IMR-90 (cell line): ENCODE data around the gene CENPX. TPM values are rescaled to one million over a fixed set of nuclear protein-coding genes. Genes with fewer than 3 reads are reported as not detected.

Experiments used
- ATAC-seq: fragments of 200-7000 bp; cut with Tn5 transposase; 2 replicates; pipeline ENCODE4 v1.9.1; 2020; ENCODE audit warnings: low read depth, mild to moderate bottlenecking, moderate library complexity
- BruUV-seq: library from RNA; stranded (reverse); fragments of 400-500 nt; replicated peaks from 2 replicates; lab custom pipeline; 2021; lab: Mats Ljungman, UMichigan
- CTCF ChIA-PET: fragments of 300-600 bp; formaldehyde crosslinking; extraction: SDS; loops from one replicate; lab custom pipeline; 2021; ENCODE audit warnings: antibody characterized with exemption; lab: Yijun Ruan, JAX
- POLR2A ChIA-PET: fragments of 300-600 bp; sonication (Branson Sonifier 250); formaldehyde crosslinking; loops from one replicate; lab custom pipeline; 2022; ENCODE audit warnings: antibody characterized with exemption; ENCODE audit not compliant: unreplicated experiment; lab: Charles Lee
- DNase-seq: peaks from one replicate; pipeline ENCODE4 v3.0.0; 2013
- H2AFZ ChIP-seq: replicated peaks from 2 replicates; pipeline ENCODE3; 2013; ENCODE audit warnings: low read length, mild to moderate bottlenecking; ENCODE audit not compliant: poor library complexity
- H2AK5ac ChIP-seq: 2 replicates; pipeline ENCODE4 v1.6.1; 2013; ENCODE audit warnings: low read depth, low read length, inconsistent platforms
- H2AK9ac ChIP-seq: replicated peaks from 2 replicates; pipeline ENCODE3; 2013; ENCODE audit warnings: mild to moderate bottlenecking, low read depth, low read length, moderate library complexity; ENCODE audit not compliant: poor library complexity
- H2BK120ac ChIP-seq: 2 replicates; pipeline ENCODE4 v1.6.1; 2013; ENCODE audit warnings: low read depth, low read length, inconsistent platforms
- H2BK15ac ChIP-seq: 3 replicates; pipeline ENCODE4 v1.6.1; 2013; ENCODE audit warnings: low read depth, low read length, inconsistent platforms
- H2BK20ac ChIP-seq: 2 replicates; pipeline ENCODE4 v1.6.1; 2013; ENCODE audit warnings: low read depth, mild to moderate bottlenecking, inconsistent platforms, low read length, moderate library complexity
- H2BK5ac ChIP-seq: 2 replicates; pipeline ENCODE4 v1.6.1; 2013; ENCODE audit warnings: mild to moderate bottlenecking, low read depth, low read length, inconsistent platforms; ENCODE audit not compliant: poor library complexity, severe bottlenecking
- H3K14ac ChIP-seq: replicated peaks from 2 replicates; pipeline ENCODE4 v1.6.1; 2013; ENCODE audit warnings: low read depth, low read length, inconsistent platforms
- H3K18ac ChIP-seq: 2 replicates; pipeline ENCODE4 v1.6.1; 2013; ENCODE audit warnings: low read depth, low read length, control low read depth
- H3K23ac ChIP-seq: 2 replicates; pipeline ENCODE4 v1.6.1; 2013; ENCODE audit warnings: low read depth, low read length, inconsistent platforms
- H3K27ac ChIP-seq: 2 replicates; pipeline ENCODE4 v1.5.1; 2013; ENCODE audit warnings: mild to moderate bottlenecking, control low read depth, low read length; ENCODE audit not compliant: insufficient read depth
- H3K27me3 ChIP-seq: 2 replicates; pipeline ENCODE4 v1.6.1; 2013; ENCODE audit warnings: low read length; ENCODE audit not compliant: control insufficient read depth, insufficient read depth
- H3K36me3 ChIP-seq: 2 replicates; pipeline ENCODE4 v1.6.1; 2013; ENCODE audit warnings: low read length, mixed read lengths; ENCODE audit not compliant: control insufficient read depth, insufficient read depth
- H3K4ac ChIP-seq: 2 replicates; pipeline ENCODE4 v1.6.1; 2013; ENCODE audit warnings: low read depth, low read length, inconsistent platforms
- H3K4me1 ChIP-seq: 2 replicates; pipeline ENCODE4 v1.6.1; 2013; ENCODE audit warnings: low read length, mixed read lengths; ENCODE audit not compliant: control insufficient read depth, insufficient read depth
- H3K4me2 ChIP-seq: 2 replicates; pipeline ENCODE4 v1.6.1; 2013; ENCODE audit warnings: low read depth, mild to moderate bottlenecking, control low read depth, low read length, moderate library complexity
- H3K4me3 ChIP-seq: 2 replicates; pipeline ENCODE4 v1.5.1; 2013; ENCODE audit warnings: low read depth, mild to moderate bottlenecking, control low read depth, low read length, moderate library complexity; ENCODE audit not compliant: insufficient read depth
- H3K56ac ChIP-seq: 2 replicates; pipeline ENCODE4 v1.6.1; 2013; ENCODE audit warnings: low read length, inconsistent platforms; ENCODE audit not compliant: insufficient read depth; ENCODE audit errors: extremely low read depth
- H3K79me1 ChIP-seq, 2 experiments: 2 replicates each; pipeline ENCODE4 v1.6.1; 2013; ENCODE audit warnings: low read length in 2 of 2, inconsistent platforms in 1 of 2, low read depth in 1 of 2
- H3K9ac ChIP-seq: 2 replicates; pipeline ENCODE4 v1.6.1; 2013; ENCODE audit warnings: low read depth, low read length, control low read depth
- H3K9me1 ChIP-seq: 2 replicates; pipeline ENCODE4 v1.6.1; 2013; ENCODE audit warnings: low read length, inconsistent platforms; ENCODE audit not compliant: insufficient read depth
- H3K9me3 ChIP-seq: 2 replicates; pipeline ENCODE4 v1.6.1; 2013; ENCODE audit warnings: low read length; ENCODE audit not compliant: control insufficient read depth, insufficient read depth
- H4K20me1 ChIP-seq: 2 replicates; pipeline ENCODE4 v1.6.1; 2013; ENCODE audit warnings: low read length, inconsistent platforms; ENCODE audit not compliant: insufficient read depth
- H4K5ac ChIP-seq: 2 replicates; pipeline ENCODE4 v1.6.1; 2013; ENCODE audit warnings: mild to moderate bottlenecking, low read depth, low read length, control low read depth
- H4K8ac ChIP-seq, 2 experiments: 2 replicates each; pipeline ENCODE4 v1.6.1; 2013; ENCODE audit warnings: low read depth in 2 of 2, low read length in 2 of 2, control low read depth in 1 of 2, inconsistent platforms in 1 of 2
- H4K91ac ChIP-seq: 2 replicates; pipeline ENCODE4 v1.6.1; 2013; ENCODE audit warnings: low read depth, low read length, inconsistent platforms; ENCODE audit not compliant: insufficient read depth
- BHLHE40 ChIP-seq: fragments of 150-350 bp; IDR thresholded peaks from 2 replicates; pipeline ENCODE4 v1.6.1; 2016; ENCODE audit warnings: mild to moderate bottlenecking, low read depth, low read length
- CHD1 ChIP-seq: IDR thresholded peaks from 2 replicates; pipeline ENCODE4 v1.6.1; 2012; ENCODE audit warnings: low read depth, low read length, improper control_type of control experiment
- CTCF ChIP-seq: conservative IDR thresholded peaks from 2 replicates; pipeline ENCODE4 v1.5.1; 2012; ENCODE audit warnings: mild to moderate bottlenecking, low read depth, low read length, improper control_type of control experiment
- MAZ ChIP-seq: IDR thresholded peaks from 2 replicates; pipeline ENCODE4 v1.6.1; 2012; ENCODE audit warnings: low read depth, mild to moderate bottlenecking, low read length, improper control_type of control experiment, moderate library complexity, borderline replicate concordance
- MXI1 ChIP-seq: IDR thresholded peaks from 2 replicates; pipeline ENCODE4 v1.6.1; 2012; ENCODE audit warnings: low read depth, mild to moderate bottlenecking, low read length, moderate library complexity, borderline replicate concordance
- POLR2A ChIP-seq: IDR thresholded peaks from 2 replicates; pipeline ENCODE4 v1.6.1; 2012; ENCODE audit warnings: mild to moderate bottlenecking, low read depth, low read length
- RAD21 ChIP-seq: IDR thresholded peaks from 2 replicates; pipeline ENCODE4 v1.6.1; 2012; ENCODE audit warnings: low read length, improper control_type of control experiment
- RCOR1 ChIP-seq: IDR thresholded peaks from 2 replicates; pipeline ENCODE4 v1.6.1; 2012; ENCODE audit warnings: mild to moderate bottlenecking, low read length, improper control_type of control experiment; ENCODE audit not compliant: insufficient replicate concordance
- USF2 ChIP-seq: fragments of 150-350 bp; IDR thresholded peaks from 2 replicates; pipeline ENCODE4 v1.6.1; 2017; ENCODE audit warnings: mild to moderate bottlenecking, antibody characterized with exemption, low read length, low read depth
- dilution Hi-C: fragments of 300-500 bp; cut with HindIII; formaldehyde crosslinking; loops from one replicate; pipeline ENCODE4 v1.14.3; 2018; ENCODE audit warnings: low sequenced_read_pairs; ENCODE audit not compliant: unreplicated experiment
- in situ Hi-C: fragments of 300-500 bp; cut with MboI; formaldehyde crosslinking; loops from 3 replicates; pipeline ENCODE4 v1.14.3; 2019; ENCODE audit warnings: low sequenced_read_pairs, inconsistent platforms, mixed read lengths
- intact Hi-C: fragments of 100-400 bp; cut with micrococcal nuclease; formaldehyde crosslinking; loops from 2 replicates; pipeline ENCODE4 v1.10.0; 2022
- polyA plus RNA-seq, 3 experiments: library from polyadenylated mRNA; depleted of rRNA; stranded (reverse); fragments of >200 nt; gene quantifications; 2 replicates each; pipeline ENCODE4 v1.2.3, GENCODE V29; 2012; ENCODE audit warnings: low replicate concordance in 1 of 3
- total RNA-seq: library from RNA; depleted of rRNA; stranded (reverse); fragments of >200 nt; gene quantifications from 2 replicates; pipeline ENCODE4 v1.2.3, GENCODE V29; 2012

Gene CENPX
- total and polyA plus RNA-seq, 2 of the 4 experiments (the other 2 are of a cell fraction), result 44.8 to 86.8 TPM

- no peak overlapping the region for H4K91ac ChIP-seq
- no peaks in the 10 kb centered on the region for H3K36me3 ChIP-seq
- no peaks in the 10 kb centered on the region for H4K20me1 ChIP-seq
- no TSS peak for BruUV-seq
- H3K23ac ChIP-seq, result no peak overlapping the region
- H3K18ac ChIP-seq, result no peak overlapping the region
- H3K79me1 ChIP-seq, result peaks cover 0 to 10% of the 10 kb centered on the region in 2 experiments; a peak in 3 of 4 replicates
- H3K9me3 ChIP-seq, result no peaks in the 10 kb centered on the region
- H3K9me1 ChIP-seq, result no peaks in the 10 kb centered on the region; the same call in 1 of the 2 replicates
- no peak overlapping the region for H2BK5ac ChIP-seq
- no peak overlapping the region for H2BK120ac ChIP-seq
- TF ChIP-seq RCOR1 (no peak), MXI1 (no peak), CTCF (no peak), RAD21 (no peak), USF2 (no peak), BHLHE40 (no peak), POLR2A (no peak), MAZ (no peak), CHD1 (no peak)
- in situ Hi-C loops (no loop called here), intact Hi-C loops (no loop called here), dilution Hi-C loops (no loop called here)
- no peaks in the 10 kb centered on the region for H3K27me3 ChIP-seq
- H2BK15ac ChIP-seq, result no peak overlapping the region
- H4K8ac ChIP-seq, result no peak overlapping the region
- H3K4ac ChIP-seq, result no peak overlapping the region
- H3K4me2 ChIP-seq, result no peak overlapping the region
- POLR2A ChIA-PET, result no interaction called here
- no peak overlapping the region for H2BK20ac ChIP-seq
- H3K14ac ChIP-seq, result no peak overlapping the region
- H4K5ac ChIP-seq, result no peak overlapping the region
- H3K56ac ChIP-seq, result no peak overlapping the region
- no peak overlapping the region for H3K27ac ChIP-seq
- no peak overlapping the region for H3K4me3 ChIP-seq
- H2AK5ac ChIP-seq, result no peak overlapping the region
- ATAC-seq, result no peak
- no peak overlapping the region for H2AK9ac ChIP-seq
- no peak for DNase-seq
- H3K4me1 ChIP-seq, result peaks cover 5% of the 10 kb centered on the region
- no peak overlapping the region for H2AFZ ChIP-seq
- H3K9ac ChIP-seq, result no peak overlapping the region
- CTCF ChIA-PET, result no interaction called here
These were observed 47.9 kb upstream of the CENPX start for GRCh38 chr17:82070611-82071010.
